NCI-H460 (cell line): ENCODE results near the gene ROBO3. TPM values are rescaled to one million over a fixed set of nuclear protein-coding genes. Genes with fewer than 3 reads are reported as not detected.

Experiments
- DNase-seq: peaks from one replicate; pipeline ENCODE4 v3.0.0-alpha.2; 2016; ENCODE audit warnings: low read depth; ENCODE audit errors: extremely low read depth
- total RNA-seq: library from RNA; depleted of rRNA; stranded (reverse); fragments of >200 nt; shearing (Covaris generic); gene quantifications from 2 replicates; pipeline ENCODE4 v1.2.3, GENCODE V29; 2014

The ROBO3 gene
- total RNA-seq, 1 experiment from 2014 or later = 7.9 TPM

DNA sequence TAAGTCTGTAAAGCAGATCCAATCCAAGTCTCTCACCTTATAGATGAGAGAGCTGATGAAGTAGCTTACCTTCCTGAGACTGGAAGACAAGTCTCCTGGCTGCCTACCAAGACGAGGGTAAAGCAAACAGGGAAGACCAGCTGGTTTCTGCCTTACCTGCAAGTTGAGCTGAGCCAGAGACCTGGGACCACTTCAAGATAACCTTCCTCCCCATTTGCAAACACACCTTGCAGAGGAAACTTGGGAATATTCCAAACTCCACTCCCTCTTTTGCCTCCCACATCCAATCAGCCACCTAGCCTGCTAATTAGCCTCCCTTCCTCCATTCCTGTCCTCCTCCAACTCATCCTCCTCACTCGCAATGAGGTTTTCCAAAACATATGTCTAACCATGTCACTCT is 23.4 kb upstream of the ROBO3 start:
- no peak for DNase-seq

DNA sequence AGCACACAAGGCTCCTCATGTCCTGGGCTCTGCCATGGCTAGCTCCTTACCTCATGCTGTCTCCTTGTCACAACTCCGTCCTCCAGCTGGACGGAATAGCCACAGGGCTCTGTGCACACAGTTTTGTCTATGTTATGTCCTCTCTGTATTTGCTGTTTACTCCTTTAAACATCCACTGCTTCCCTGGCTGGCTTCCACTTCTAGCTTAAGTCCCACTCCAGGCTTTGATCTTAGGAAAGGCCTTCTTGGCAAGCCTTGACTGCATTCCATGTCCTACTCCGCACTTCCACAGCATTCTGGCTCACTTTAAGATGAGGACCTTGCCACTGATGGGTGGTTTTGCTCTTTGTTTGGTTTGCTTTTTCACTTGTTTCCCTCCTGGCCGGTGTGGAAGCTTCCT is 22.9 kb upstream of the ROBO3 start:
- DNase-seq = no peak

DNA sequence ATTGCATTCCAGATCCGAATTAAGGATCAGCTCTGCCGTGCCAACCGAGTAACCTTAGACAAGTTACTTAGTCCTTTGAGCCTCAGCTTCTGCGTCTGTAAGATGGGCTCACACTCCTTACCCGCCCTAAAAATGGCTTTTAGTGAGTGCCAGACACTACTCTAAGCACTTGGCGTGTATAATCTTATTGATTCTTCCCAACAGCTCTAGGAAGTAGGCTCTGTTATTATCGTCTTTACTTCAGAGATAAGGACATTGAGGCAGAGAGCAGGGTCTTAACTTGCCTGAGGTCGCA is 21.7 kb upstream of the ROBO3 start:
- no peak for DNase-seq

DNA sequence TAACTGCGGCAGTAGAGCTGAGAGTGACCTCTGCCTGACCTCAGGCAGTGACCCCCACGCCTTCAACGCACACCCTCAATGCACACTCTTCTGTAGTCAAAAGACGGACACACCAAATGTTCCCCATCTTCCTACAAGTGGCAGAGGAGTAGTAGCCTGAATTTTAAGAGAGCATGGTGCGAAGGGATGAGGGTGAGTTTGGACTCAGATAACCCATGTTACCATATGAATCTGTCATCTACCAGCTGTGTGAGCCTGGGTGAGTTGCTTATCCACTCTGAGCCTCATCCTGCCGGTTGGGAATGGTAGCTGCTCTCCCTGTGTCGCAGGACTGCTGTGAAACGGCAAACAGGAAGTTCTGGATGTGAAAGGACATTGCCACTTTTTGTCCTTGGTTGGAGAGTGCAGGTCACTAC is 20.6 kb upstream of the ROBO3 start:
- no peak for DNase-seq

- no peak for DNase-seq
These were observed 19.1 kb upstream of the ROBO3 start for GRCh38 chr11:124846070-124846673.

- no peak for DNase-seq
These were observed 6.1 kb upstream of the ROBO3 start for GRCh38 chr11:124859171-124859570.

- DNase-seq = no peak
These were observed 3.6 kb upstream of the ROBO3 start for GRCh38 chr11:124861670-124862069.

GRCh38 chr11:124863137-124863825 is 2.0 kb upstream of the ROBO3 start:
- DNase-seq = no peak

GRCh38 chr11:124863826-124864165 is 1.4 kb upstream of the ROBO3 start:
- DNase-seq = no peak

DNA sequence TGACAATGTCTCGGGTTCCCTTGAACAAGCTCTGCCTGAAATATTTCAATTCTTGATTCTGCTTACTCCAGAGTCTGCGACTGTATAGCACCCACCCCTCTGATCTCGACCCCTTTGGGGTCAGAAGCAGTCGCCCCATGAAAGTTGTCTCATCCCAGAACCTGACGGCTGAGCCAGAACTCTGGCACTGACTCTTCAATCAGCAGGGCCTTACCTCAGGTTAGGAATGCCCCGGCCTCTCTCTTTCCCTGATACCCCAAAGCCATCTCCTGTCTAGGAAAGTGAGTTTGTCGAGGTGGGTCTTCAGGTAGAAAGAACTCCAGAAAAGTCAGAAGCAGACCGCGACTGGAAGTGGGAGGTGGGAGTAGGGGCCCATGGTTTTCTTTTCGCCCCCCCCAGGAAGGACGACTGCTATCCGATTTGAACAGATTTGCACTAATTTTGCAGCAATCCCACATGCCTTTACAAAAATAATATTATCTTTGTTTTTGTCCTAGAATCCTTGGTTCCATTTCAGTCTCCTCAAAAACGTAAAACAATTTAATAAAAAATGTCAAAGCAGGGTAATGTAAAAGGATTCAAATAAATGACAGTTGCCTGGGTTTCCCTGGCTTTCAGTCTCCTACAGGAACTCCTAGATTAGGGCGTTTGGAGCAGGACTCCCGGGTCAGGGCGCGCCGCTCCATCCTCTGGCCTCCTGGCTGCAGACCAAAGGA is 898 bp upstream of the ROBO3 start:
- DNase-seq = no peak

- DNase-seq = no peak
These were observed 396 bp upstream of the ROBO3 start for GRCh38 chr11:124864892-124865180.

DNA sequence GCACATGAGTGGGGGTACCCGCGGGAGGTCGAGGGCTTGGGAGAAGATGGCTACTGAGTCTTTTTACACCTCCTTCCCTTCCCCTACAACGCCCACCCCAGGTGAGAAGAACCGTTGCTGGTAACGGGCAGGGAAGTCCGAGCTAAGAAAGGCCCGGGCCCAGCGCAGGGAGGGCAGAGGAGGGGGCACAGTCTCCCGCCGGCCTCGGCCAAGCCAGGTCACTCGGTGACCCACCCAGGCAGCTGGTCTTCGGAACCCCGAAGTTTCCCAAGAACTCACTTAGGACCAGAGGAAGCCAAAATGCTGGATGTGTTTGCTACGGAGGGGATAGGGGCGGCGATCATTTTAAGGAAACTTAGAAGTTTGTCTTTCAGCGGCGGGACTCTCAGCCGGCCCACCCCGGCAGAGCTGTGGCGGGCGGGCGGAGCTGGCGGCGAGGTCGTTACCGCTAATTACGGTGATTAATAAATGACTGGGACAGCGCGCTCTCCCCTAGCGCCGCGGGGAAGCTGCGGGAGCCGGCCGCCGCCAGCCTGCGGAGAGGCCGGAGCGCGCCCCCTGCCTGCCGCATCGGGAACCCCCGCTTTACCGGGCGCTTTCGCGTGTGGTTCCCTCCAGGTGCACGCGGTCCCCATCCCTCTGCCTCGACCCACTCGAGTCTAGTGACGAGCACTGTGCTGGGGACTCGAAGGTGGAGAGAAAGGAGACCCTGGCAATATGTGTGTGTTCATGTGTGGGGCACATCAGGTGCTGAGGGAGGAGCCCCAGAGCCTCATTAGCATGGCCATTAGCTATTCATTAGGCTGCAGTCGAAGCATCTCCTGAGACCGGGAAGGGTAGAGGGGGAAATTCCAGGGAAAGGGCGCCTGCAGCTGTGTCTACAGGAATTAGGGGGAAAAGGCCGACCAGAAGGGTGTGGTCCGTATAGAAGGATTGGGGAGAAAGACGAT is 945 bp downstream of the ROBO3 start:
- peak; percentile 22 for DNase-seq

GRCh38 chr11:124867700-124868099 is 2.5 kb downstream of the ROBO3 start:
- peak; percentile 11 for DNase-seq

GRCh38 chr11:124868331-124869274 is 3.4 kb downstream of the ROBO3 start:
- DNase-seq = no peak

DNA sequence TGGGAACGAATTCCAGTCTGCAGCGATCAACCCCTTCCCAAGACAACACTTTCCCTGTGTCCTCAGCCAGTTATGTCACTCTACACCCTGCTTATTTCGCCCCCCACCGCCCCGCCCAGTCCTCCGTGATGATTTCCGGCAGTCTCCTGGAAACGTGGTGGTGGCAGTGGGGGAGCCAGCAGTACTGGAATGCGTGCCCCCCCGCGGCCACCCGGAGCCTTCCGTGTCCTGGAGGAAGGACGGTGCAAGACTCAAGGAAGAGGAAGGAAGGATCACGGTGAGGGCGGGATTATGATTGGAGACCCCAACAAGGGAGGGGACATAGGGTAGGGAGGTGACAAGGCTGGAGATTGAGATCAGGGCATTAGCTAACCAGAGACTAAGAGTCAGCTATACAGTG is 4.1 kb downstream of the ROBO3 start:
- DNase-seq = no peak

- DNase-seq = no peak
These were observed 4.7 kb downstream of the ROBO3 start for GRCh38 chr11:124869856-124870387.

DNA sequence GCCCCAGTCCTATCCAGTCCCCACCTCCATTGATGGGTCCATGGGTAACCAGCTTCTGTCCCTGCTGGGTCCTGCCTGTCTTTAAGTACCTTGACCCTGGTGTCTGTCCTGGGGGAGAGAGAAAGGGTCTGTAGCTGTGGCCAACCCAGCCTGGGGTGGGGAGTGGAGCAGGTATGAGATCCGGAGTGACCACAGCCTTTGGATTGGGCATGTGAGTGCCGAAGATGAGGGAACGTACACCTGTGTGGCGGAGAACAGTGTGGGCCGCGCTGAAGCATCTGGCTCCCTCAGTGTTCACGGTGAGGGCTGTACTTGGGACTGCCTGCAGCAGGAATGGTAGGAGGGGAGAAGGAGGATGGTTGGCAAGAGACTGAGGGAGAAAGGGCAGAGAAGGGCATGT is 5.2 kb downstream of the ROBO3 start:
- no peak for DNase-seq

- no peak for DNase-seq
These were observed 7.0 kb downstream of the ROBO3 start for GRCh38 chr11:124872280-124872679.

GRCh38 chr11:124872741-124873140 is 7.5 kb downstream of the ROBO3 start:
- DNase-seq = no peak

GRCh38 chr11:124873951-124874350 is 8.7 kb downstream of the ROBO3 start:
- DNase-seq = no peak
